Measurements from ENCODE around the gene TP63. TPM values are rescaled to one million over a fixed set of nuclear protein-coding genes. Genes with fewer than 3 reads are reported as not detected.

Gene TP63
- polyA plus RNA-seq, 3 donors = not detected

GRCh38 chr3:189787632-189788031 lies 156.4 kb downstream of the TP63 start:
- intact Hi-C loops (cut with micrococcal nuclease) = no loop called here
- Histone ChIP-seq H2AFZ (ENCODE audit: insufficient read depth, low read depth, low read length, poor library complexity, severe bottlenecking) (no peak overlapping the region), H3K27me3 (ENCODE audit: control insufficient read depth in 2 of 2, insufficient read depth in 2 of 2, low read length in 2 of 2) (no peaks in the 10 kb centered on the region), H3K36me3 (replicated peaks in 1 of 2; ENCODE audit: control insufficient read depth in 1 of 2, insufficient read depth in 2 of 2, low read length in 2 of 2) (no peaks in the 10 kb centered on the region), H4K20me1 (ENCODE audit: insufficient read depth, low read length) (no peaks in the 10 kb centered on the region), H3K4me2 (replicated peaks; ENCODE audit: extremely low read depth, low read length, poor library complexity, severe bottlenecking) (no peak overlapping the region), H3K4me1 (ENCODE audit: control insufficient read depth in 1 of 2, insufficient read depth in 2 of 2, low read length in 2 of 2) (no peaks in the 10 kb centered on the region), H3K9ac (ENCODE audit: insufficient read depth, low read length, poor library complexity, severe bottlenecking) (no peak overlapping the region), H3K9me3 (replicated peaks in 1 of 2; ENCODE audit: control insufficient read depth in 1 of 2, insufficient read depth in 1 of 2, low read length in 2 of 2) (no peaks in the 10 kb centered on the region), H3K4me3 (replicated peaks in 1 of 3; ENCODE audit: low read depth in 2 of 3, low read length in 3 of 3) (no peak overlapping the region), H3K79me2 (ENCODE audit: insufficient read depth, low read length) (no peaks in the 10 kb centered on the region), H3K27ac (ENCODE audit: low read depth in 1 of 2, low read length in 2 of 2) (no peak overlapping the region)
- no peak for DNase-seq
- Mint-ChIP-seq H3K4me3 (no peak overlapping the region), H3K4me1 (no peaks in the 10 kb centered on the region), H3K27ac (no peak overlapping the region), H3K27me3 (ENCODE audit: low read depth in 3 of 3) (no peaks in the 10 kb centered on the region), H3K36me3 (no peaks in the 10 kb centered on the region), H3K9me3 (no peaks in the 10 kb centered on the region)
- TF ChIP-seq, protein P1, sequence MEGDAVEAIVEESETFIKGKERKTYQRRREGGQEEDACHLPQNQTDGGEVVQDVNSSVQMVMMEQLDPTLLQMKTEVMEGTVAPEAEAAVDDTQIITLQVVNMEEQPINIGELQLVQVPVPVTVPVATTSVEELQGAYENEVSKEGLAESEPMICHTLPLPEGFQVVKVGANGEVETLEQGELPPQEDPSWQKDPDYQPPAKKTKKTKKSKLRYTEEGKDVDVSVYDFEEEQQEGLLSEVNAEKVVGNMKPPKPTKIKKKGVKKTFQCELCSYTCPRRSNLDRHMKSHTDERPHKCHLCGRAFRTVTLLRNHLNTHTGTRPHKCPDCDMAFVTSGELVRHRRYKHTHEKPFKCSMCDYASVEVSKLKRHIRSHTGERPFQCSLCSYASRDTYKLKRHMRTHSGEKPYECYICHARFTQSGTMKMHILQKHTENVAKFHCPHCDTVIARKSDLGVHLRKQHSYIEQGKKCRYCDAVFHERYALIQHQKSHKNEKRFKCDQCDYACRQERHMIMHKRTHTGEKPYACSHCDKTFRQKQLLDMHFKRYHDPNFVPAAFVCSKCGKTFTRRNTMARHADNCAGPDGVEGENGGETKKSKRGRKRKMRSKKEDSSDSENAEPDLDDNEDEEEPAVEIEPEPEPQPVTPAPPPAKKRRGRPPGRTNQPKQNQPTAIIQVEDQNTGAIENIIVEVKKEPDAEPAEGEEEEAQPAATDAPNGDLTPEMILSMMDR (IDR thresholded peaks at IDR 0.05) = no peak
- 74% methylated on average over 3 of the region's 3 CpGs for WGBS (ENCODE audit: insufficient coverage)

DNA sequence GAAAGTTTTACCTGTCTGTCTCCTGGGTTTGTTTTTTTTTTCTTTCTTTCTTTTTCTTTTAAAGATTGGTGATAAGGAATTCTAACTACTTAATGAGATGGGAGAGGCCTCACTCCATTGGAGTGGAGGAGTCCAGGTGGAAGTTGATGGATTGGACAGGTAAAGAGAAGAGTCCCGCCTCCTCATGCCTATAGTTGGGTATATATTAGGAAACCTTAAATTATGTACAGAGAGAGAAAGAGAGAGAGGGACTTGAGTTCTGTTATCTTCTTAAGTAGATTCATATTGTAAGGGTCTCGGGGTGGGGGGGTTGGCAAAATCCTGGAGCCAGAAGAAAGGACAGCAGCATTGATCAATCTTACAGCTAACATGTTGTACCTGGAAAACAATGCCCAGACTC lies 158.2 kb downstream of the TP63 start:
- no peak overlapping the region for H3K9ac ChIP-seq (ENCODE audit: insufficient read depth, low read length, poor library complexity, severe bottlenecking)
- DNase-seq = no peak
- H3K4me2 ChIP-seq (replicated peaks; ENCODE audit: extremely low read depth, low read length, poor library complexity, severe bottlenecking) = no peak overlapping the region
- intact Hi-C loops (cut with micrococcal nuclease) = no loop called here
- H3K79me2 ChIP-seq (ENCODE audit: insufficient read depth, low read length) = no peaks in the 10 kb centered on the region
- no peaks in the 10 kb centered on the region for H3K9me3 ChIP-seq (replicated peaks in 1 of 2; ENCODE audit: control insufficient read depth in 1 of 2, insufficient read depth in 1 of 2, low read length in 2 of 2)
- H3K36me3 ChIP-seq (replicated peaks in 1 of 2; ENCODE audit: control insufficient read depth in 1 of 2, insufficient read depth in 2 of 2, low read length in 2 of 2) = no peaks in the 10 kb centered on the region
- no peaks in the 10 kb centered on the region for H3K4me1 ChIP-seq (ENCODE audit: control insufficient read depth in 1 of 2, insufficient read depth in 2 of 2, low read length in 2 of 2)
- H3K27me3 ChIP-seq (ENCODE audit: control insufficient read depth in 2 of 2, insufficient read depth in 2 of 2, low read length in 2 of 2) = no peaks in the 10 kb centered on the region
- Mint-ChIP-seq H3K27me3 (ENCODE audit: low read depth in 3 of 3) (no peaks in the 10 kb centered on the region), H3K36me3 (no peaks in the 10 kb centered on the region), H3K4me3 (no peak overlapping the region), H3K27ac (no peak overlapping the region), H3K4me1 (no peaks in the 10 kb centered on the region), H3K9me3 (no peaks in the 10 kb centered on the region)
- TF ChIP-seq, protein P1 (IDR thresholded peaks at IDR 0.05) = no peak
- no peaks in the 10 kb centered on the region for H4K20me1 ChIP-seq (ENCODE audit: insufficient read depth, low read length)
- H3K27ac ChIP-seq (ENCODE audit: low read depth in 1 of 2, low read length in 2 of 2) = no peak overlapping the region
- no peak overlapping the region for H2AFZ ChIP-seq (ENCODE audit: insufficient read depth, low read depth, low read length, poor library complexity, severe bottlenecking)
- no peak overlapping the region for H3K4me3 ChIP-seq (replicated peaks in 1 of 3; ENCODE audit: low read depth in 2 of 3, low read length in 3 of 3)
- no CpG with 5 or more reads among the region's 2 CpGs for WGBS (ENCODE audit: insufficient coverage)

Measured in CD14-positive monocyte (primary cell).